Mesenteric fat pad (tissue), 1 donor: ENCODE measurements around the gene UBXN11. TPM values are rescaled to one million over a fixed set of nuclear protein-coding genes. Genes with fewer than 3 reads are reported as not detected.

ENCODE experiments used
- total RNA-seq: library from RNA; stranded (reverse); fragmentation: NEBNext Ultra II Directional; extraction: Animal tissue kit (Norgen Biotek cat#: 25700); gene quantifications from one replicate; pipeline ENCODE4 v1.2.1, GENCODE V29; 2021
- donor health status: DM: yes; HTN: yes; CAD: no.

The UBXN11 gene
- total RNA-seq, 1 donor from 2014 or later: 22.2 TPM

Other genes with a start within 250 kb of the UBXN11 start
- 0.26 TPM for gene TRIM63, start 239.0 kb downstream of the UBXN11 start, total RNA-seq
- 6.4 TPM for gene PDIK1L, start 194.8 kb downstream of the UBXN11 start, total RNA-seq
- 6.3 TPM for gene FAM110D, start 147.6 kb downstream of the UBXN11 start, total RNA-seq
- gene C1orf232, start 137.7 kb downstream of the UBXN11 start, total RNA-seq: not detected
- 32.7 TPM for gene ZNF593, start 136.7 kb downstream of the UBXN11 start, total RNA-seq
- gene ZNF593OS, start 134.8 kb downstream of the UBXN11 start, total RNA-seq: not detected
- gene CNKSR1, start 129.1 kb downstream of the UBXN11 start, total RNA-seq: 1.7 TPM
- not detected for gene CATSPER4, start 116.0 kb downstream of the UBXN11 start, total RNA-seq
- 3.5 TPM for gene CEP85, start 72.4 kb downstream of the UBXN11 start, total RNA-seq
- gene SH3BGRL3, start 26.6 kb downstream of the UBXN11 start, total RNA-seq: 229 TPM
- gene CD52, start 11.3 kb upstream of the UBXN11 start, total RNA-seq: 27.1 TPM
- 0.06 TPM for gene CRYBG2, start 47.5 kb upstream of the UBXN11 start, total RNA-seq
- not detected for gene ZNF683, start 66.1 kb upstream of the UBXN11 start, total RNA-seq
- gene LIN28A, start 104.2 kb upstream of the UBXN11 start, total RNA-seq: not detected
- gene DHDDS, start 125.7 kb upstream of the UBXN11 start, total RNA-seq: 141 TPM
- 151 TPM for gene HMGN2, start 165.8 kb upstream of the UBXN11 start, total RNA-seq
- 28.3 TPM for gene RPS6KA1, start 223.1 kb upstream of the UBXN11 start, total RNA-seq